Measurements from ENCODE around the gene PIP4P1. TPM values are rescaled to one million over a fixed set of nuclear protein-coding genes. Genes with fewer than 3 reads are reported as not detected.

Gene PIP4P1
- total and polyA plus RNA-seq, 2 of the 13 experiments (the other 11 are each of a cell fraction or from before 2014, with no cell fraction given) = 33.4 to 47.0 TPM

DNA sequence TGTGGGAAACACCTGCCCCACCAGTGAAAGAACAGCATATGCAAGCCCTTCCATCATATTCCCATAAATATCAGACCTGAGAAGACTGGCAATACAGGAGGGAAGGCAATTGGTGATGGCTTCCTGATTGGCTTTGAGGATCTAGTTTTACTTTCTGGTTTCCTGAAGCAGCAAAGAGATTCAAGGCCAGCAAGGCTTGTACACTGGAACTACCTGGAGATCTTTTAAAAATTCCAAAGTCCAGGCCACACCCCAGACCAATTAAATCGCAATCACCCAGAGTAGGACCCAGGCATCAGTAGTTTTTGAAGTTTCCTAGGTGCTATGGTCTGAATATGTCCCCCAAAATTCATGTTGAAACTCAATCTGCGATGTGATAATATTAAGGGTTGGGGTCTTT is 45.0 kb downstream of the PIP4P1 start:
- no peaks in the 10 kb centered on the region for H4K20me1 ChIP-seq (ENCODE audit: insufficient read depth, low read length)
- peak overlapping the region; percentile 17; the same call in 1 of the 2 replicates for H3K9ac ChIP-seq (ENCODE audit: insufficient read depth, low read depth, low read length)
- peak overlapping the region; percentile 72 for H3K4me2 ChIP-seq (ENCODE audit: low read depth, low read length)
- no peak for ATAC-seq
- ChIA-PET CTCF (ENCODE audit: low intra/inter-chr PET ratio, low total read pairs) (interaction anchor here (1.1 to 1.3 kb wide), 2 partner anchors 38 to 193 kb away, joined by 3 to 5 read pairs; partner anchors contain the start of gene OSGEP), POLR2A (interaction anchor here (0.8 to 4.3 kb wide), 12 partner anchors 9 to 73 kb away, joined by 3 to 53 read pairs (median 4); partner anchors contain the start of genes APEX1, KLHL33, OSGEP and PARP2)
- no peaks in the 10 kb centered on the region for H3K79me2 ChIP-seq (ENCODE audit: insufficient read depth, low read length)
- H3K36me3 ChIP-seq (replicated peaks in 1 of 2; ENCODE audit: control insufficient read depth in 1 of 2, insufficient read depth in 2 of 2, low read length in 2 of 2) = no peaks in the 10 kb centered on the region
- H2AFZ ChIP-seq (ENCODE audit: low read length) = peak overlapping the region; percentile 84
- no peak for DNase-seq (ENCODE audit: low spot score)
- H3K27me3 ChIP-seq (ENCODE audit: control insufficient read depth in 1 of 2, insufficient read depth in 2 of 2, low read length in 2 of 2) = no peaks in the 10 kb centered on the region; a peak in 2 of 5 replicates
- peaks cover 63% of the 10 kb centered on the region for H3K4me1 ChIP-seq (ENCODE audit: insufficient read depth, low read length)
- no peaks in the 10 kb centered on the region for H3K9me3 ChIP-seq (ENCODE audit: low read length)
- no TSS peak for BruUV-seq (replicated peaks)
- FAIRE-seq = no peak
- intact Hi-C loops (cut with micrococcal nuclease; ENCODE audit: unreplicated experiment) (loop anchor here (5.0 kb wide), 2 partner anchors 116 to 271 kb away; partner anchors contain the start of gene ANG), in situ Hi-C loops (cut with HindIII; ENCODE audit: extremely low pct_ligation_motif_present, low pct_unique_long_range_greater_than_20kb) (loop anchor here (5.0 kb wide), 1 partner anchor 41 kb away; the partner anchor contains the start of gene APEX1)
- H3K27ac ChIP-seq (ENCODE audit: extremely low read length, insufficient read depth, low read length) = no peak overlapping the region
- peak overlapping the region in 2 of 3 experiments; percentile 6 to 31; a peak in 3 of 6 replicates for H3K4me3 ChIP-seq (replicated peaks in 1 of 3; ENCODE audit: insufficient read depth in 1 of 3, low read depth in 2 of 3, low read length in 3 of 3)
- 15% methylated on average over 2 of the region's 2 CpGs for WGBS (ENCODE audit: low lambda C conversion rate)
- no peak for TF ChIP-seq NFIC (IDR thresholded peaks at IDR 0.05; ENCODE audit: low read length)
- TF ChIP-seq ZMYM4 (CRISPR knock-in tag; IDR thresholded peaks at IDR 0.05) = 0 out of 2 replicates have a peak, but pooled peaks have one; percentile 21
- no peak for TF ChIP-seq REST (IDR thresholded peaks at IDR 0.05; ENCODE audit: borderline replicate concordance in 1 of 2, low read depth in 1 of 2, low read length in 2 of 2)
- no peak for TF ChIP-seq ZNF549 (CRISPR knock-in tag; IDR thresholded peaks at IDR 0.05)
- TF ChIP-seq LCORL (IDR thresholded peaks at IDR 0.05) = no peak
- 0 out of 2 replicates have a peak, but pooled peaks have one; percentile 29 for TF ChIP-seq LCORL (CRISPR knock-in tag; IDR thresholded peaks at IDR 0.05)
- TF ChIP-seq, protein P1, sequence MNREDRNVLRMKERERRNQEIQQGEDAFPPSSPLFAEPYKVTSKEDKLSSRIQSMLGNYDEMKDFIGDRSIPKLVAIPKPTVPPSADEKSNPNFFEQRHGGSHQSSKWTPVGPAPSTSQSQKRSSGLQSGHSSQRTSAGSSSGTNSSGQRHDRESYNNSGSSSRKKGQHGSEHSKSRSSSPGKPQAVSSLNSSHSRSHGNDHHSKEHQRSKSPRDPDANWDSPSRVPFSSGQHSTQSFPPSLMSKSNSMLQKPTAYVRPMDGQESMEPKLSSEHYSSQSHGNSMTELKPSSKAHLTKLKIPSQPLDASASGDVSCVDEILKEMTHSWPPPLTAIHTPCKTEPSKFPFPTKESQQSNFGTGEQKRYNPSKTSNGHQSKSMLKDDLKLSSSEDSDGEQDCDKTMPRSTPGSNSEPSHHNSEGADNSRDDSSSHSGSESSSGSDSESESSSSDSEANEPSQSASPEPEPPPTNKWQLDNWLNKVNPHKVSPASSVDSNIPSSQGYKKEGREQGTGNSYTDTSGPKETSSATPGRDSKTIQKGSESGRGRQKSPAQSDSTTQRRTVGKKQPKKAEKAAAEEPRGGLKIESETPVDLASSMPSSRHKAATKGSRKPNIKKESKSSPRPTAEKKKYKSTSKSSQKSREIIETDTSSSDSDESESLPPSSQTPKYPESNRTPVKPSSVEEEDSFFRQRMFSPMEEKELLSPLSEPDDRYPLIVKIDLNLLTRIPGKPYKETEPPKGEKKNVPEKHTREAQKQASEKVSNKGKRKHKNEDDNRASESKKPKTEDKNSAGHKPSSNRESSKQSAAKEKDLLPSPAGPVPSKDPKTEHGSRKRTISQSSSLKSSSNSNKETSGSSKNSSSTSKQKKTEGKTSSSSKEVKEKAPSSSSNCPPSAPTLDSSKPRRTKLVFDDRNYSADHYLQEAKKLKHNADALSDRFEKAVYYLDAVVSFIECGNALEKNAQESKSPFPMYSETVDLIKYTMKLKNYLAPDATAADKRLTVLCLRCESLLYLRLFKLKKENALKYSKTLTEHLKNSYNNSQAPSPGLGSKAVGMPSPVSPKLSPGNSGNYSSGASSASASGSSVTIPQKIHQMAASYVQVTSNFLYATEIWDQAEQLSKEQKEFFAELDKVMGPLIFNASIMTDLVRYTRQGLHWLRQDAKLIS (CRISPR knock-in tag; IDR thresholded peaks at IDR 0.05) = no peak
- TF ChIP-seq, protein P2, sequence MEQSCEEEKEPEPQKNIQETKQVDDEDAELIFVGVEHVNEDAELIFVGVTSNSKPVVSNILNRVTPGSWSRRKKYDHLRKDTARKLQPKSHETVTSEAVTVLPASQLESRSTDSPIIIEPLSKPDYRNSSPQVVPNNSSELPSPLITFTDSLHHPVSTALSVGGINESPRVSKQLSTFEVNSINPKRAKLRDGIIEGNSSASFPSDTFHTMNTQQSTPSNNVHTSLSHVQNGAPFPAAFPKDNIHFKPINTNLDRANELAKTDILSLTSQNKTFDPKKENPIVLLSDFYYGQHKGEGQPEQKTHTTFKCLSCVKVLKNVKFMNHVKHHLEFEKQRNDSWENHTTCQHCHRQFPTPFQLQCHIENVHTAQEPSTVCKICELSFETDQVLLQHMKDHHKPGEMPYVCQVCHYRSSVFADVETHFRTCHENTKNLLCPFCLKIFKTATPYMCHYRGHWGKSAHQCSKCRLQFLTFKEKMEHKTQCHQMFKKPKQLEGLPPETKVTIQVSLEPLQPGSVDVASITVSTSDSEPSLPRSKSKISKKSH (CRISPR knock-in tag; IDR thresholded peaks at IDR 0.05; ENCODE audit: borderline replicate concordance) = no peak
- no peak for TF ChIP-seq NFE2L1 (CRISPR knock-in tag; IDR thresholded peaks at IDR 0.05; ENCODE audit: borderline replicate concordance)
- TF ChIP-seq KMT2B (CRISPR knock-in tag; IDR thresholded peaks at IDR 0.05) = no peak
